Measurements from ENCODE around the gene RMND5B. TPM values are rescaled to one million over a fixed set of nuclear protein-coding genes. Genes with fewer than 3 reads are reported as not detected.

Gene RMND5B
- total RNA-seq, 2 donors from 2014 or later, result 25.7 to 49.8 TPM

DNA sequence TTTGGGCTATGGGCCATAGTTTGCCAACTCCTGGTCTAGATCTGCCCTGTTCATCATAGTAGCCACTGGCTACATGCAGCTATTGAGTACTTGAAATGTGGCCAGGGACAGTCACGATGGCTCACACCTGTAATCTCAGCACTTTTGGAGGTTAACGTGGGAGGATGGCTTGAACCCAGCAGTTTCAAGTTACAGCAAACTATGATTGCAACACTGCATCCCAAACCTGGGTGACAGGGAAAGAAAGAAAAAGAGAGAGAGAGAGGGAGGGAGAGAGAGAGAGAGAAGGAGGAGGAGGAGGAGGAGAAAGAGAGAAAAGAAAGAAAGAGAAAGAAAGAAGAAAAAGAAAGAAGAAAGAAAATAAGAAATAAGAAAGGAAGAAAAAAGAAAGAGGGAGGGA is 61.4 kb downstream of the RMND5B start:
- no peak for DNase-seq
- H3K27me3 ChIP-seq, result peaks cover 0 to 4% of the 10 kb centered on the region in 2 donors
- H3K36me3 ChIP-seq (replicated peaks in 1 of 2; ENCODE audit: insufficient read depth in 1 of 2, low read depth in 2 of 2), result no peaks in the 10 kb centered on the region
- WGBS, 2 donors, result 29 to 37% methylated on average over 2 of the region's 2 CpGs
- no peak for TF ChIP-seq CTCF (IDR thresholded peaks at IDR 0.05)
- TF ChIP-seq POLR2A (IDR thresholded peaks at IDR 0.05), result no peak
- intact Hi-C loops (cut with DNase I), result no loop called here
- H3K4me1 ChIP-seq, result no peaks in the 10 kb centered on the region
- no peak for ATAC-seq
- H3K9me3 ChIP-seq, result no peaks in the 10 kb centered on the region
- H3K4me3 ChIP-seq, result no peak overlapping the region
- H3K27ac ChIP-seq, result no peak overlapping the region

DNA sequence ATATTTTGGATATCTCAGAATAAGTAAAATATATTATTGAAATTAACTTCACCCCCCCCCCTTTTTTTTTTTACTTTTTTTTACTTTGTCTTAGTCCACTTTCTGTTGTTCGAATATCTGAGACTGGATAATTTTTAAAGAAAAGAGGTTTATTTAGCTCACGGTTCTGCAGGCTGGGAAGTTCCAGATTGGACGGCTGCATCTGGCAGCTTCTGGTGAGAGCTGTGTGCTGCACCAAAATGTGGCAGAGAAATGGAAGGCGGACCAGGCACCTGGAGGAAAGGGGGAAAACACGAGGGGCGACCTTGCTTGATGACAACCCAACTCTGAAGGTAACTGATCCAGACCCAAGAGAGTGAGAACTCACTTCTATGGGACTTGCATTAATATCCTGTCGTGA is 62.0 kb downstream of the RMND5B start:
- no peak overlapping the region for H3K27ac ChIP-seq
- no peaks in the 10 kb centered on the region for H3K36me3 ChIP-seq (replicated peaks in 1 of 2; ENCODE audit: insufficient read depth in 1 of 2, low read depth in 2 of 2)
- intact Hi-C loops (cut with DNase I), result no loop called here
- H3K4me1 ChIP-seq, result no peaks in the 10 kb centered on the region
- 66 to 75% methylated on average over 7 of the region's 7 CpGs for WGBS, 2 donors
- DNase-seq (no peak), ATAC-seq (no peak)
- no peaks in the 10 kb centered on the region for H3K9me3 ChIP-seq
- H3K27me3 ChIP-seq, result peaks cover 0 to 4% of the 10 kb centered on the region in 2 donors
- no peak overlapping the region for H3K4me3 ChIP-seq
- TF ChIP-seq CTCF (IDR thresholded peaks at IDR 0.05), result no peak
- no peak for TF ChIP-seq POLR2A (IDR thresholded peaks at IDR 0.05)

DNA sequence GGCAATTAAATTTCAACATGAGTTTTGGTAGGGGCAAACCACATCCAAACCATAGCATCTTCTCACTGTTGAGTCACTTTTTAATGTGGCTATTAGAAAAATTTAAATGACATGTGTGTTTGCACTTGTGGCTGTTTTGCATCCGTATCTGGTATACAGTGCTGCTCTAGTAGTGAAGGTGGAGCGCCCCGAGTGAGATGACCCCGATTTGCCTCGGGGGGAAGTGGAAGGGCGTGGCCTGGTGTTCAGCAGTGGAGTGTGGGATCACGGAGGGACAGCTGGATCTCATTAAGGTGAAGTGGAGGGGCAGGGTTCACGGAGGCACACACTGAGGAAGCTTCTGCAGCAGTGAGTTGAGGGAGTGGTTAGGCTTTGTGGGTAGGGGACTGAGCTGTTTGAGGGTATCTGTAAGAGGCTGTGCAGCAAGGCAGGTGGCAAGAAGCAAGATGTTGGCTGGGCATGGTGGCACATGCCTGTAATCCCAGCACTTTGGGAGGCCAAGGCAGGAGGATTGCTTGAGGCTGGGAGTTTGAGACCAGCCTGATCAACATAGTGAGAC is 62.5 kb downstream of the RMND5B start:
- no peak for TF ChIP-seq POLR2A (IDR thresholded peaks at IDR 0.05)
- TF ChIP-seq CTCF (IDR thresholded peaks at IDR 0.05), result no peak
- Histone ChIP-seq H3K4me1 (no peaks in the 10 kb centered on the region), H3K27me3 (peaks cover 0 to 4% of the 10 kb centered on the region in 2 donors), H3K9me3 (no peaks in the 10 kb centered on the region), H3K4me3 (no peak overlapping the region), H3K27ac (no peak overlapping the region), H3K36me3 (replicated peaks in 1 of 2; ENCODE audit: insufficient read depth in 1 of 2, low read depth in 2 of 2) (no peaks in the 10 kb centered on the region)
- intact Hi-C loops (cut with DNase I), result no loop called here
- ATAC-seq (no peak), DNase-seq (no peak)
- 64 to 76% methylated on average over 8 of the region's 8 CpGs for WGBS, 2 donors

- no peaks in the 10 kb centered on the region for H3K9me3 ChIP-seq
- intact Hi-C loops (cut with DNase I), result no loop called here
- no peak overlapping the region for H3K4me3 ChIP-seq
- H3K4me1 ChIP-seq, result no peaks in the 10 kb centered on the region
- H3K27me3 ChIP-seq, result peaks cover 0 to 4% of the 10 kb centered on the region in 2 donors
- no peak for TF ChIP-seq CTCF (IDR thresholded peaks at IDR 0.05)
- no peak for TF ChIP-seq POLR2A (IDR thresholded peaks at IDR 0.05)
- DNase-seq (no peak), ATAC-seq (no peak)
- WGBS, 2 donors, result 37 to 48% methylated on average over 4 to 7 of the region's 7 CpGs
- no peaks in the 10 kb centered on the region for H3K36me3 ChIP-seq (replicated peaks in 1 of 2; ENCODE audit: insufficient read depth in 1 of 2, low read depth in 2 of 2)
- no peak overlapping the region for H3K27ac ChIP-seq
Observed at GRCh38 chr5:178194026-178194425, 63.2 kb downstream of the RMND5B start.

DNA sequence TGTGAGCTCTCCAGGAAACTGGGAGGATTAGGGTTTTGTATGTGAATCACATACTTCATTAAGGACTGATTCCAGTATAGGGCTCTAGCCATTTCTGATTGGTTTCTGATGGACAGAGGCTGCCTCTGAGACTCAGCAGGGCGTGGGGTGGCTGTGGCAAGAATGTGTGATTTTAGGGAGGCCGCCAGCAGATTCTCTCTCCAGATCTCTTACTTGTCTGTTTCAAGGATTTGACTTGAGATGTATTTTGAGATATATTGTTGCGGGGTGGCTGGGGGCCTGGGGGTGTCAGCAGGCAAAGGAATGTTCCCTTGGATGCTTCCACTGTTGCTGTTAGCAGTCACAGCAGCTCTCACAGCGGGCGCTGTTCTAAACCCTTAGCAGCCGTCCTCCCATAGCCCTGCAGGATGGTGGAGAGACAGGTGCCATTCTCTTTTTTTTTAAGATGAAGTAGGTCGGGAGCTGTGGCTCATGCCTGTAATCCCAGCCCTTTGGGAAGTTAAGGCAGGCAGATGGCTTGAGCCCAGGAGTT is 65.5 kb downstream of the RMND5B start:
- intact Hi-C loops (cut with DNase I), result no loop called here
- WGBS, 2 donors, result 69 to 74% methylated on average over 5 to 7 of the region's 7 CpGs
- no peak for TF ChIP-seq CTCF (IDR thresholded peaks at IDR 0.05)
- no peak for TF ChIP-seq POLR2A (IDR thresholded peaks at IDR 0.05)

More for the DNA sequence above, 65.5 kb downstream of the RMND5B start:
- Histone ChIP-seq H3K9me3 (no peaks in the 10 kb centered on the region), H3K36me3 (replicated peaks in 1 of 2; ENCODE audit: insufficient read depth in 1 of 2, low read depth in 2 of 2) (no peaks in the 10 kb centered on the region), H3K4me1 (no peaks in the 10 kb centered on the region), H3K27me3 (peaks cover 0 to 4% of the 10 kb centered on the region in 2 donors), H3K4me3 (no peak overlapping the region), H3K27ac (no peak overlapping the region)
- DNase-seq, result no peak
- ATAC-seq, result no peak

Data from body of pancreas (tissue), 4 donors.